Chondrocyte (in vitro differentiated cells): ENCODE measurements around the gene RPH3AL. TPM values are rescaled to one million over a fixed set of nuclear protein-coding genes. Genes with fewer than 3 reads are reported as not detected.
A peak's percentile ranks its signal among the peaks of the same experiment; 100 is the strongest.

Source experiments
- DNase-seq: peaks from one replicate; pipeline ENCODE4 v3.0.0; 2021; ENCODE audit warnings: mixed read lengths, low spot score
- H3K27ac Mint-ChIP-seq: one replicate; pipeline ENCODE4 v1.8.0; 2021; ENCODE audit warnings: mild to moderate bottlenecking, moderate library complexity, mixed read lengths; ENCODE audit not compliant: unreplicated experiment
- H3K27me3 Mint-ChIP-seq: 2 replicates; pipeline ENCODE4 v1.8.0; 2021; ENCODE audit warnings: low read depth, mixed read lengths
- H3K36me3 Mint-ChIP-seq: 2 replicates; pipeline ENCODE4 v1.8.0; 2021; ENCODE audit warnings: low read depth, mixed read lengths
- H3K4me1 Mint-ChIP-seq: 2 replicates; pipeline ENCODE4 v1.8.0; 2021; ENCODE audit warnings: low read depth, mild to moderate bottlenecking, mixed read lengths
- H3K4me3 Mint-ChIP-seq: one replicate; pipeline ENCODE4 v1.8.0; 2021; ENCODE audit warnings: mild to moderate bottlenecking, moderate library complexity, mixed read lengths; ENCODE audit not compliant: unreplicated experiment
- H3K9me3 Mint-ChIP-seq: 2 replicates; pipeline ENCODE4 v1.8.0; 2021; ENCODE audit warnings: low read depth, mixed read lengths
- CTCF ChIP-seq: fragments of 200-600 bp; sonication (generic); IDR thresholded peaks from 2 replicates; pipeline ENCODE4 v1.5.0; 2021; ENCODE audit warnings: antibody characterized with exemption, mild to moderate bottlenecking, moderate library complexity
- total RNA-seq: library from RNA; stranded (reverse); gene quantifications from 3 replicates; pipeline ENCODE4 v1.2.1, GENCODE V29; 2021

Gene RPH3AL
- total RNA-seq, 1 donor from 2014 or later: 4.1 TPM

DNA sequence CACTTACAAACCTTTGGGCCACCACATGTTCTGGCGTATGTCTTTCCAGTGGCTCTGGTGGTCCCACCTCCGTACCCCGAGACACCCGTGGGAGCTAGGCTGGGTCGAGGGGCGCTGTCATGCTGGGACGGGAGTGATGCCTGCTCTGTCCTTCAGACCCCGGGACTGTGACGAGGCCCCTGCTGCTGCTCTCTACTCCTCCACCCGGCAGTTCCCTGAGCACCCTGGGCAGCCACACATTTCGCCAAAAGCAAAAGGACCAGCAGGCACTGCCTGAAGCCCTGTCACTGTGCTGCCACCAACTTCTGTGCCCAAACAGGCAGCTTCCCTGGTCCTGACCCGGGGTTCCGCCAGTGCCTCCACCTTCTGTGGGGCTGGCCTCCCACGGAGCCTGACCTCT is 186.7 kb downstream of the RPH3AL start:
- no peak for TF ChIP-seq CTCF
- H3K4me3 Mint-ChIP-seq: no peak overlapping the region
- DNase-seq: peak; percentile 90
- H3K27me3 Mint-ChIP-seq: peaks cover 10% of the 10 kb centered on the region
- no peaks in the 10 kb centered on the region for H3K36me3 Mint-ChIP-seq
- H3K4me1 Mint-ChIP-seq: no peaks in the 10 kb centered on the region
- no peak overlapping the region for H3K27ac Mint-ChIP-seq
- H3K9me3 Mint-ChIP-seq: no peaks in the 10 kb centered on the region

- no peaks in the 10 kb centered on the region for H3K9me3 Mint-ChIP-seq
- H3K4me1 Mint-ChIP-seq: no peaks in the 10 kb centered on the region
- H3K36me3 Mint-ChIP-seq: no peaks in the 10 kb centered on the region
- H3K27me3 Mint-ChIP-seq: peaks cover 10% of the 10 kb centered on the region
- no peak overlapping the region for H3K27ac Mint-ChIP-seq
- no peak overlapping the region for H3K4me3 Mint-ChIP-seq
- DNase-seq: no peak
- TF ChIP-seq CTCF: peak; percentile 80
Observed at GRCh38 chr17:164303-165235, 188.0 kb downstream of the RPH3AL start.

DNA sequence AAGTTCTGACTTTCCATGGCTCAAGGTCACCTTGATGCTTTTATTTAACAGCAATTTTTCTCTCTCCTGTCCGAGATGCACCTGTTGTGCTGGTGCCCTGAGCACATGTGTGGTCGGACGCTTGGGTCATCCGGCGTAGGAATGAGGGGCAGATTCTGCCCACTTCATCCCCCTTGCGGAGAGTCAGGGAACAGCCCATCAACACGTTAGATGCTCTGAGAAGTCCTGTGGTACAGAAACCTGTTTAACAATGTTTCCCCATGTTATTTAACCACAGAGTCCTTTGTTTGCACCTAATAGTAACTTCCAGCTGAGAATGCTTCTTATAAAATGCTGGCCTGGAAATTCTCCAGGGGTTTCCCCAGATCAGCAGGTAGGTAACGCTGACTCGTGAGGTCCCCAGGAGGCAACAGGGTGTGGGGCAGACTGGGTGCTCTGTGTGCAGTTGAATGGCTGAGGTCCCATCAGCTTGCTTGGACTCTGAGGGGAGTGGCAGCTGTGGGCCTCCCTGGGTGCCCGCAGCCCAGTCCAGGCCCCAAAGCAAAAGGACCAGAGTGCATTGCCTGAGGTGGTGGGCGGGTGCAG is 189.0 kb downstream of the RPH3AL start:
- Mint-ChIP-seq H3K27ac (no peak overlapping the region), H3K27me3 (peaks cover 6% of the 10 kb centered on the region), H3K4me3 (no peak overlapping the region), H3K36me3 (no peaks in the 10 kb centered on the region), H3K4me1 (no peaks in the 10 kb centered on the region), H3K9me3 (no peaks in the 10 kb centered on the region)
- DNase-seq: no peak
- TF ChIP-seq CTCF: peak; percentile 63

- H3K27me3 Mint-ChIP-seq: peaks cover 6% of the 10 kb centered on the region
- H3K9me3 Mint-ChIP-seq: no peaks in the 10 kb centered on the region
- H3K4me1 Mint-ChIP-seq: no peaks in the 10 kb centered on the region
- no peak overlapping the region for H3K4me3 Mint-ChIP-seq
- H3K27ac Mint-ChIP-seq: no peak overlapping the region
- no peak for DNase-seq
- no peak for TF ChIP-seq CTCF
- H3K36me3 Mint-ChIP-seq: no peaks in the 10 kb centered on the region
Observed at GRCh38 chr17:162689-163088, 189.9 kb downstream of the RPH3AL start.

Other genes with a start within 250 kb of the RPH3AL start
- gene SCGB1C2, start 215.2 kb downstream of the RPH3AL start, total RNA-seq: not detected in 3 replicates
- 0.31 to 0.64 TPM (median 0.32 TPM) in 3 replicates for gene DOC2B, start 171.2 kb downstream of the RPH3AL start, total RNA-seq
- 25.5 to 98.5 TPM (median 25.7 TPM) in 3 replicates for gene RFLNB, start 93.1 kb upstream of the RPH3AL start, total RNA-seq